ENCODE measurements around the gene KIF2C. TPM values are rescaled to one million over a fixed set of nuclear protein-coding genes. Genes with fewer than 3 reads are reported as not detected.
"Not testable (repeated sequence)": the region's sequence is repeated elsewhere in the genome, so short reads cannot be mapped to it uniquely, and the experiment has no call there.

Gene KIF2C
- total and polyA plus RNA-seq, 2 donors (not counting 1 experiment from before 2014, with no cell fraction given) = 0.25 to 0.69 TPM

DNA sequence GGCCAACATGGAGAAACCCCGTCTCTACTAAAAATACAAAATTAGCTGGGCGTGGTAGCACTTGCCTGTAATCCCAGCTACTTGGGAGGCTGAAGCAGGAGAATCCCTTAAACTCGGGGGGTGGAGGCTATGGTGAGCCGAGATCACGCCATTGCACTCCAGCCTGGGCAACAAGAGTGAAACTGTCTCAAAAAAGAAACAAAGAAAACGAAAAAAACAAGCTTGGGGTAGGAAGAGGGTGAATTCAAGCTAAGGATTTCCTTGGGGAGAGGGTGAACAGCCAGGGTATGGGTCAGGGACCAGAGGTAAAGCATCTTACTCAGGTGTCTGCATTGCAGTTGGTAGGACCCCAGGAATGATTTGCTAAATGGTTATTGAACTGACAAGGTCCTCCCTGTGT lies 26.8 kb downstream of the KIF2C start:
- H3K4me1 Mint-ChIP-seq; CTCF ChIA-PET; H3K4me2 ChIP-seq (replicated peaks; ENCODE audit: low read depth, low read length, poor library complexity, severe bottlenecking); H3K9me3 Mint-ChIP-seq (ENCODE audit: insufficient read depth); ATAC-seq (ENCODE audit: low read depth); H4K20me1 ChIP-seq (ENCODE audit: control insufficient read depth, insufficient read depth, low read length, poor library complexity, severe bottlenecking); H3K9ac ChIP-seq (ENCODE audit: low read length); H3K27me3 ChIP-seq (replicated peaks in 1 of 4; ENCODE audit: control extremely low read depth in 1 of 4, control insufficient read depth in 3 of 4, insufficient read depth in 4 of 4, low read length in 3 of 4); H3K4me3 ChIP-seq (ENCODE audit: control extremely low read depth in 1 of 5, extremely low read depth in 1 of 5, insufficient read depth in 1 of 5, low read depth in 2 of 5, low read length in 4 of 5); H3K27me3 Mint-ChIP-seq; H3K36me3 ChIP-seq (replicated peaks in 1 of 2; ENCODE audit: control extremely low read depth in 1 of 2, control insufficient read depth in 1 of 2, extremely low read depth in 1 of 2, insufficient read depth in 2 of 2, low read length in 1 of 2); intact Hi-C loops (cut with micrococcal nuclease); H2AFZ ChIP-seq (ENCODE audit: insufficient read depth, low read depth, low read length, poor library complexity, severe bottlenecking); H3K79me2 ChIP-seq (ENCODE audit: control insufficient read depth, insufficient read depth, low read length); H3K9me3 ChIP-seq (ENCODE audit: control extremely low read depth in 1 of 3, control insufficient read depth in 2 of 3, insufficient read depth in 1 of 3, low read length in 2 of 3); H3K4me3 Mint-ChIP-seq; H3K27ac Mint-ChIP-seq; POLR2A ChIA-PET; H3K4me1 ChIP-seq (ENCODE audit: control insufficient read depth in 2 of 2, insufficient read depth in 2 of 2, low read length in 2 of 2); DNase-seq; H3K27ac ChIP-seq (ENCODE audit: low read length in 2 of 2): not testable (repeated sequence)
- WGBS (ENCODE audit: insufficient coverage) = 100% methylated on average over 4 of the region's 6 CpGs

GRCh38 chr1:44775078-44775929 lies 35.7 kb downstream of the KIF2C start, which contains the start of gene RPS8:
RPS8 (plus strand) TSS chr1:44775540; CDS start chr1:44775597, 57 bp downstream.
- Histone ChIP-seq H3K27me3 (replicated peaks in 1 of 4; ENCODE audit: control extremely low read depth in 1 of 4, control insufficient read depth in 3 of 4, insufficient read depth in 4 of 4, low read length in 3 of 4) (no peaks in the 10 kb centered on the region), H3K4me3 (ENCODE audit: control extremely low read depth in 1 of 5, extremely low read depth in 1 of 5, insufficient read depth in 1 of 5, low read depth in 2 of 5, low read length in 4 of 5) (peak within 1 kb of the TSS; percentile 85 to 99 (median 89)), H4K20me1 (ENCODE audit: control insufficient read depth, insufficient read depth, low read length, poor library complexity, severe bottlenecking) (peaks cover 35% of the 10 kb centered on the region), H3K4me1 (ENCODE audit: control insufficient read depth in 2 of 2, insufficient read depth in 2 of 2, low read length in 2 of 2) (peaks cover 14 to 28% of the 10 kb centered on the region in 2 donors), H3K79me2 (ENCODE audit: control insufficient read depth, insufficient read depth, low read length) (peaks cover 5% of the 10 kb centered on the region), H3K9me3 (ENCODE audit: control extremely low read depth in 1 of 3, control insufficient read depth in 2 of 3, insufficient read depth in 1 of 3, low read length in 2 of 3) (no peaks in the 10 kb centered on the region), H3K27ac (ENCODE audit: low read length in 2 of 2) (peak within 1 kb of the TSS; percentile 89 to 93), H2AFZ (ENCODE audit: insufficient read depth, low read depth, low read length, poor library complexity, severe bottlenecking) (peak within 1 kb of the TSS; percentile 98), H3K9ac (ENCODE audit: low read length) (peak within 1 kb of the TSS; percentile 94), H3K36me3 (replicated peaks in 1 of 2; ENCODE audit: control extremely low read depth in 1 of 2, control insufficient read depth in 1 of 2, extremely low read depth in 1 of 2, insufficient read depth in 2 of 2, low read length in 1 of 2) (peaks cover 0 to 42% of the 10 kb centered on the region in 2 experiments), H3K4me2 (replicated peaks; ENCODE audit: low read depth, low read length, poor library complexity, severe bottlenecking) (peak within 1 kb of the TSS; percentile 75)
- Mint-ChIP-seq H3K9me3 (ENCODE audit: insufficient read depth) (no peaks in the 10 kb centered on the region), H3K27ac (peak within 1 kb of the TSS; percentile 94), H3K27me3 (no peaks in the 10 kb centered on the region), H3K4me3 (peak within 1 kb of the TSS; percentile 95), H3K4me1 (peaks cover 34% of the 10 kb centered on the region)
- ChIA-PET POLR2A (interaction anchor here (0.6 to 2.5 kb wide), 22 partner anchors 9 to 743 kb away, joined by 3 to 25 read pairs (median 6); partner anchors contain the start of genes ARMH1, EIF2B3, HECTD3 and PLK3), CTCF (interaction anchor here (0.8 to 2.9 kb wide), 17 partner anchors 8 to 237 kb away, joined by 3 to 39 read pairs (median 4); partner anchors contain the start of genes BEST4, HECTD3, PLK3 and PTCH2)
- intact Hi-C loops (cut with micrococcal nuclease) = loop anchor here (1.0 to 5.0 kb wide), 6 partner anchors 11 to 237 kb away; partner anchors contain the start of genes HECTD3, KIF2C, RNU5D-1 and UROD
- DNase-seq (peak; percentile 95), ATAC-seq (ENCODE audit: low read depth) (peak; percentile 83)
- TF ChIP-seq EZH2 (IDR thresholded peaks at IDR 0.05; ENCODE audit: borderline replicate concordance, insufficient read depth, low read depth, low read length, poor library complexity, severe bottlenecking) (no peak), CTCF (IDR thresholded peaks at IDR 0.05) (no peak)
- under 1% methylated on average over 64 of the region's 65 CpGs for WGBS (ENCODE audit: insufficient coverage)

Measured in B cell (primary cell).